Measurements from ENCODE around the gene TAB2. TPM values are rescaled to one million over a fixed set of nuclear protein-coding genes. Genes with fewer than 3 reads are reported as not detected.

Gene TAB2
- total RNA-seq, 1 experiment from 2014 or later, result 52.2 TPM

- DNase-seq (ENCODE audit: low spot score), result no peak
- ChIA-PET POLR2A (ENCODE audit: low non-redundant PET) (no interaction called here), CTCF (no interaction called here)
- peaks cover 12% of the 10 kb centered on the region for H3K36me3 ChIP-seq (ENCODE audit: insufficient read depth, low read length, poor library complexity, severe bottlenecking)
- H3K4me3 ChIP-seq (ENCODE audit: low read depth, low read length, poor library complexity, severe bottlenecking), result no peak overlapping the region
- no peak overlapping the region for H3K27ac ChIP-seq (ENCODE audit: low read depth, low read length, poor library complexity, severe bottlenecking)
- intact Hi-C loops (cut with micrococcal nuclease; ENCODE audit: unreplicated experiment), result no loop called here
- peaks cover 4% of the 10 kb centered on the region for H3K9me3 ChIP-seq (ENCODE audit: low read depth, low read length, poor library complexity, severe bottlenecking)
- no TSS peak for BruUV-seq (replicated peaks)
- H3K4me1 ChIP-seq (ENCODE audit: insufficient read depth, low read length, poor library complexity, severe bottlenecking), result no peaks in the 10 kb centered on the region
- H3K27me3 ChIP-seq (replicated peaks; ENCODE audit: insufficient read depth, low read depth, low read length, poor library complexity), result no peaks in the 10 kb centered on the region
- no peak for TF ChIP-seq EZH2 (IDR thresholded peaks at IDR 0.05; ENCODE audit: borderline replicate concordance, low read depth, low read length, poor library complexity, severe bottlenecking)
- TF ChIP-seq, protein P1, sequence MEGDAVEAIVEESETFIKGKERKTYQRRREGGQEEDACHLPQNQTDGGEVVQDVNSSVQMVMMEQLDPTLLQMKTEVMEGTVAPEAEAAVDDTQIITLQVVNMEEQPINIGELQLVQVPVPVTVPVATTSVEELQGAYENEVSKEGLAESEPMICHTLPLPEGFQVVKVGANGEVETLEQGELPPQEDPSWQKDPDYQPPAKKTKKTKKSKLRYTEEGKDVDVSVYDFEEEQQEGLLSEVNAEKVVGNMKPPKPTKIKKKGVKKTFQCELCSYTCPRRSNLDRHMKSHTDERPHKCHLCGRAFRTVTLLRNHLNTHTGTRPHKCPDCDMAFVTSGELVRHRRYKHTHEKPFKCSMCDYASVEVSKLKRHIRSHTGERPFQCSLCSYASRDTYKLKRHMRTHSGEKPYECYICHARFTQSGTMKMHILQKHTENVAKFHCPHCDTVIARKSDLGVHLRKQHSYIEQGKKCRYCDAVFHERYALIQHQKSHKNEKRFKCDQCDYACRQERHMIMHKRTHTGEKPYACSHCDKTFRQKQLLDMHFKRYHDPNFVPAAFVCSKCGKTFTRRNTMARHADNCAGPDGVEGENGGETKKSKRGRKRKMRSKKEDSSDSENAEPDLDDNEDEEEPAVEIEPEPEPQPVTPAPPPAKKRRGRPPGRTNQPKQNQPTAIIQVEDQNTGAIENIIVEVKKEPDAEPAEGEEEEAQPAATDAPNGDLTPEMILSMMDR (conservative IDR thresholded peaks at IDR 0.05; ENCODE audit: low read depth, low read length), result no peak
Observed at GRCh38 chr6:149392535-149392934, 75.0 kb downstream of the TAB2 start.

DNA sequence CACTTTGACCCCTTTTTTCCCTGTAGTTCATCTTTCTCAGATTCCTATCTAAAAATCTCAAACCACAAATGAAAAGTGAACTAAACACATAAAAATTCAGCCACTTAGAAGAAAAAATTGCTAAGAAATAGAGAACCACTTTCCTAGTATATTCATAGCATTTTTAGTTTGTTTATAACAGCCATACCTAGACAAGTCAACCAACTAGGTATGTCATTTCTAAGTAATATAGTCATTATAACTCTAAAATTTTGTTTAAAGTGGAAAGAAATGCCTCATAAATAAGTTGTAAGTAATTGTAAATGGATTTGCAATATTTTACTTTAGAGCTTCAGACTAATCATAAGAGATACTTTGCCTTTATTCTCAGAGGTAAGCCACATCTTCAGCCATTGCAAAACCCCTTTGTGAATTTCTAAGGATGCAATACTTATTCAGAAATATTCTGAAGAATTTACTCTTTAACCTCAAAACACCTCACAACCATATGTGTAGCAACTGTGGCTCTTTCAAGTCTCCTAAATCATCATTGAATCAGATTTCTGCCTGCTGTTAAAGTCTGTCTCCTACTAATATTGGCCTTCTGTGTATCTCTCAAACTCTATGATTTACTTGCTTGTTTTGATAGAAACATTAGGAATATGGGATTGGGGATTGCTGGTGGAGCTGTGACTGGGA is 75.6 kb downstream of the TAB2 start:
- no peak for DNase-seq (ENCODE audit: low spot score)
- no peaks in the 10 kb centered on the region for H3K27me3 ChIP-seq (replicated peaks; ENCODE audit: insufficient read depth, low read depth, low read length, poor library complexity)
- TF ChIP-seq, protein P1 (conservative IDR thresholded peaks at IDR 0.05; ENCODE audit: low read depth, low read length), result no peak
- no peak for TF ChIP-seq EZH2 (IDR thresholded peaks at IDR 0.05; ENCODE audit: borderline replicate concordance, low read depth, low read length, poor library complexity, severe bottlenecking)
- CTCF ChIA-PET, result no interaction called here
- intact Hi-C loops (cut with micrococcal nuclease; ENCODE audit: unreplicated experiment), result no loop called here
- H3K4me3 ChIP-seq (ENCODE audit: low read depth, low read length, poor library complexity, severe bottlenecking), result no peak overlapping the region
- peaks cover 13% of the 10 kb centered on the region for H3K36me3 ChIP-seq (ENCODE audit: insufficient read depth, low read length, poor library complexity, severe bottlenecking)
- H3K9me3 ChIP-seq (ENCODE audit: low read depth, low read length, poor library complexity, severe bottlenecking), result no peaks in the 10 kb centered on the region
- no peak overlapping the region for H3K27ac ChIP-seq (ENCODE audit: low read depth, low read length, poor library complexity, severe bottlenecking)
- H3K4me1 ChIP-seq (ENCODE audit: insufficient read depth, low read length, poor library complexity, severe bottlenecking), result no peaks in the 10 kb centered on the region
- no TSS peak for BruUV-seq (replicated peaks)
- POLR2A ChIA-PET (ENCODE audit: low non-redundant PET), result no interaction called here

DNA sequence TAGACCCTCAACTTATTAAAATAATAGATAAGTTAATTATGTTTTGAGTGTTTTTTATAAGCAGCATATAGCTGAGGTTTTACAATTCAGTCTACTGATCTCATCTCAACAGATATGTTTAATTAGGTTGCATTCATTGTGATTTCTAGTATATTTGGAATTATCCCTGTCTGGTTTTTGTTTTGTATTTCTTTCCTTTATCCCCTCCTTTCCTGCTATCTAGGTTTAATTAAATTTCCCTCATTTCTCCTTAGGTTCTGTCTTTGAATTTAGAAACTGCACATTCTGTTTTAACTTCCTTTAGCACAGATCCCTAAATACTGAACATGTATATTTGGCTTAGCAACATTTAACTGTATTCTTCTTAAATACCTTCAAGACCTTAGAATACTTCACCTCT is 77.7 kb downstream of the TAB2 start:
- H3K27ac ChIP-seq (ENCODE audit: low read depth, low read length, poor library complexity, severe bottlenecking), result no peak overlapping the region
- peaks cover 29% of the 10 kb centered on the region for H3K36me3 ChIP-seq (ENCODE audit: insufficient read depth, low read length, poor library complexity, severe bottlenecking)

More for the DNA sequence above, 77.7 kb downstream of the TAB2 start:
- DNase-seq (ENCODE audit: low spot score), result no peak
- POLR2A ChIA-PET (ENCODE audit: low non-redundant PET), result no interaction called here
- H3K9me3 ChIP-seq (ENCODE audit: low read depth, low read length, poor library complexity, severe bottlenecking), result no peaks in the 10 kb centered on the region
- H3K27me3 ChIP-seq (replicated peaks; ENCODE audit: insufficient read depth, low read depth, low read length, poor library complexity), result no peaks in the 10 kb centered on the region
- no TSS peak for BruUV-seq (replicated peaks)
- no peak overlapping the region for H3K4me3 ChIP-seq (ENCODE audit: low read depth, low read length, poor library complexity, severe bottlenecking)
- H3K4me1 ChIP-seq (ENCODE audit: insufficient read depth, low read length, poor library complexity, severe bottlenecking), result no peaks in the 10 kb centered on the region
- no peak for TF ChIP-seq EZH2 (IDR thresholded peaks at IDR 0.05; ENCODE audit: borderline replicate concordance, low read depth, low read length, poor library complexity, severe bottlenecking)
- TF ChIP-seq, protein P1 (conservative IDR thresholded peaks at IDR 0.05; ENCODE audit: low read depth, low read length), result no peak
- intact Hi-C loops (cut with micrococcal nuclease; ENCODE audit: unreplicated experiment), result no loop called here
- CTCF ChIA-PET, result no interaction called here

Measured in A673 (cell line).